CD4-positive, alpha-beta T cell treated with Interleukin-17A for 4 hours (primary cell): ENCODE data around the gene RIPOR2.
A peak's percentile ranks its signal among the peaks of the same experiment; 100 is the strongest.
"Not testable (repeated sequence)": the region's sequence is repeated elsewhere in the genome, so short reads cannot be mapped to it uniquely, and the experiment has no call there.

ENCODE experiments used
- DNase-seq: peaks from one replicate; pipeline ENCODE4 v3.0.0-alpha.2; 2020; ENCODE audit warnings: mixed read lengths

RIPOR2 gene

DNA sequence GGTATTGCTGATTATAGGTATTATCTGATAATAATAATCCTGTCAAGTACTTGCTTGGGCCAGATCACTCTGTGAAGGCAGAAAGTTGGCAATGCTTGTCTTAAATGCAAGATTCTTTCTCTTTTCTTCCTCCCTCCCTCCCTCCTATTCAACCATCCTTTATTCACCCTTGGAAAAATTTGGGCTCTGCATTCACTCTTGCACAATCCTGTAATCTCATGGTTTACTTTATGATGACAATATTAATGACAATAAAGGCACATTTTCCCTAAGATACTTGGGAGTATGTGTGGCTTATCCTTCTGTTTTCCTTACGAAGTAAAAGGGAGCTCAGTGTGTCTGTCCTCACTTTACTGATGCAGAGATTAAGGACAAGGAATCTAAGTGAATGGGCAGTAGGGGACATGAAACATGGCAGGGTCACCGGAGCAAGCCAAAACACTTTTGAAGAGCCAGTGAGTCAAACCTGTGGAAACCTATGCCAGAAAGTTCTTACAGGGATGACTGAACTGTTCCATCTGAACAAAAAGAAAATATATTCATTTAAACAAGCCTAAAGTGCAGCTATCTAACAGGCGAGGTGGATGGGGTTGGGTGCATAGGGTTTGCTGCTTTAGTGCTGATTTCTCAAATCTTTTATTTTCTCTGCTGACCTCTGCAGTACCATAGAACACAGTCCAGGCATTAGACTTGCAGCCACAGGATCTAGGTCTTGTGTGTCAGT, 14.6 kb upstream of the RIPOR2 start:
- no peak for DNase-seq

DNA sequence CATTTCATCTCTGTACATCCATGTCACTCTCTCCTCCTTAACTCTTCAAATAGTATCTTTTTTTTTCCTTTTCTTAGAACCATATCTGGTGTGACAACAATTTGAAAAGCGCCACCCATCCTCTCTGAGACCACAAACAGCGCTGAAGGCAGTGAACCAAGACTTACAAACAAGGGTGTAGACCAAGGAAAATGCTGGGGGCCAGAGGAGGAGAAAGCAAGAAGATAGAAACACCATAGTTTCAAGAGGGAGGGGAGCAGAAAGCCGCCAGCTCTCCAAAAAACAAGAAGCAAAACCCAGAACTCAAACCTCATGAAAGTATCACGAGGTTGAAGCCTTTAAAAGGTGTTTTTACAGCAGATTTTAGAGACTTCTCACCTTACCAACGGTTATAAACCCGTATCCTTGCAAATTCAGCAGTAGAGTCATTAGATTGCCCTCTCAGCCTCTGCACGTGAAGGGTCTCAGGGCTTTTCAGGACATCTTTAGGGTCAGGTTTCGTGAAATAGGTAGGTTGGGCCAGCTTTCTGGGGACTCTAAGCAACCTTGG, 13.3 kb upstream of the RIPOR2 start:
- DNase-seq: peak; percentile 75

DNA sequence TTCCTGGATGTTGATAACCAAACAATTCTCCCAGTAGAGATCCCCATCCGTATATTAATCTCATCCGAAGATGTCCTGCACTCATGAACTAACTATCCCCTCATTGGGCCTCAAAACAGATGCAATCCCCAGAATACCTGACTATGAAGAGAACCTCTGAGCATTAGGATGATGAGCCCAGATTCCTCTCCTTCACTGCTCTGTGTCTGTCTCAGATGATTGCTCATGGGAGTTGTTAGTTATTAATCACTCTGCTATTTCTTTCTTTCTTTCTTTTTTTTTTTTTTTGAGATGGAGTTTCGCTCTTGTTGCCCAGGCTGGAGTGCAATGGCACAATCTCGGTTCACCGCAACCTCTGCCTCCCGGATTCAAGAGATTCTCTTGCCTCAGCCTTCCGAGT, 12.5 kb upstream of the RIPOR2 start:
- not testable (repeated sequence) for DNase-seq

DNA sequence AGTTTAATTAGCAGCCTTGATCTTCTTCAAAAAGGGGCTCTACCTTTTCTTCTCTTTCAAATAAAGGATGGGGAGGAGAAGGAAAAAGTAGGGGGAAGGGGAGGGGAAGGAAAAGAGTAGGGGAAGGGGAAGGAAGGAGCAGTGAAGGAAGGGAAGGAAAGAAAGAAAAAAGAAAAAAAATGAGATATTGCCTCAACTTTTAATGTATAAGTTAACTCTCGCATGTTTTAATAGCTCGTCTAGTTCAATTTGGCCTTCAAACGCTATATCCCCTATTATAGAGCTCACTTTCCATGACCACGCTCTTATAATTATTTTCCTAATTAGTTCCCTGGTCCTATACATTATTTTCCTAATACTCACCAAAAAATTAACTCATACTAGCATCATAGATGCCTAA, 11.9 kb upstream of the RIPOR2 start:
- no peak for DNase-seq

DNA sequence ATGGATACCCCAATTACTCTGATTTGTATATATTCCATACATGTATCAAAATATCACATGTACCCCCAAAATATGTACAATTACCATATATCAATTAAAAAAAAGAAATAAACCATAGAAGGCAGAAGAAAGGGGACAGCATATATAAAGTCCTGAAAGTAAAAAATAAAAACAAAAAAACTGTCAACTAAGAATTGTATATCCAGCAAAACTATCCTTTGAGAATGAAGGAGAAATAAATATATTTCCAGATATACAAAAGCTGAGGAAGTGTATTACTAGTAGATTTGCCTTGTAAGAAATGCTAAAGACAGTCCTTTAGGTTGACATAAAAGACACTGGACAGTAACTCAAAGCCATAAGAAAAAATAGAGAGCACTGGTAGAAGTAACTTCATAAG, 9.3 kb upstream of the RIPOR2 start:
- DNase-seq: no peak

DNA sequence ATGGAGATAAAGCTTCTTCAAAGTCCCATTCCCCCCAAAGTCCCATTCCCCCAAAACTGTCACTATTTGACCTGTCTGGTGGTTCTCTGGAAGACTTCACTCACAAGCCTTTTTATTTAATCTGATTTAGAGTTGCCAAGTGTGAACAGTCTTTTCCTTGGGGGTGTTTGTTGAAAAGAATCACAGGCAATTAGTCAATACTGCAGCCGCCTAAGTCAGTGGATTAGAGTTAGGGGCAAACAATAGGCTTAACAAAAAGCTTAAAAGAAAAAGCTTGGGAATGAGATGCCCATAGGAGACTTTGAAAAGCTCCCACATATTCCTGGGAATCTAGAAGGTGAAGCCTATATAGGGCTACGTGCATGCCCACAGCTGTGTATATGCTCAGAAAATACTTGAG, 8.0 kb upstream of the RIPOR2 start:
- no peak for DNase-seq

DNA sequence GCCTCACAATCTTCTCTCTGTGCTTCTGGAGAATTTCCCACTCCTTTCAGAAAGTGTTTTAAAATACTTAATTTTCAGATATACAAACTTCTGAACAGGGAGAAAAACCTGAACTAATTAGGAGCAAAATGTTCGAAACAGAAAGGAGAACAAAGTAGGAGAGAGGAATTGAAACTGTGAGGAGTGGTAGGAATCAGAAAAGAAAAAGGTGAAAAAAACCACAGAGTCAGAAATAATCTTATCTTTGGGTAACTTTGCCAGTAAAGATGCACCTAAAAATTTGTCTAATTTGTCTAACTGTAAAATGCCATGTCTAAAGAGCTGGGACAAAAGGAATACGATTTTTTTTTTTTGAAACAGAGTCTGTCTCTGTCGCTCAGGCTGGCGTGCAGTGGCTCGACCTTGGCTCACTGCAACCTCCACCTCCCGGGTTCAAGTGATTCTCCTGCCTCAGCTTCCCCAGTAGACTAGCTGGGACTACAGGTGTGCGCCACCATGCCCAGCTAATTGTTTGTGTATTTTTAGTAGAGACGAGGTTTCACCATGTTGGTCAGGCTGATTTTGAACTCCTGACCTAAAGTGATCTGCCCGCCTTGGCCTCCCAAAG, 4.7 kb upstream of the RIPOR2 start:
- DNase-seq: no peak

DNA sequence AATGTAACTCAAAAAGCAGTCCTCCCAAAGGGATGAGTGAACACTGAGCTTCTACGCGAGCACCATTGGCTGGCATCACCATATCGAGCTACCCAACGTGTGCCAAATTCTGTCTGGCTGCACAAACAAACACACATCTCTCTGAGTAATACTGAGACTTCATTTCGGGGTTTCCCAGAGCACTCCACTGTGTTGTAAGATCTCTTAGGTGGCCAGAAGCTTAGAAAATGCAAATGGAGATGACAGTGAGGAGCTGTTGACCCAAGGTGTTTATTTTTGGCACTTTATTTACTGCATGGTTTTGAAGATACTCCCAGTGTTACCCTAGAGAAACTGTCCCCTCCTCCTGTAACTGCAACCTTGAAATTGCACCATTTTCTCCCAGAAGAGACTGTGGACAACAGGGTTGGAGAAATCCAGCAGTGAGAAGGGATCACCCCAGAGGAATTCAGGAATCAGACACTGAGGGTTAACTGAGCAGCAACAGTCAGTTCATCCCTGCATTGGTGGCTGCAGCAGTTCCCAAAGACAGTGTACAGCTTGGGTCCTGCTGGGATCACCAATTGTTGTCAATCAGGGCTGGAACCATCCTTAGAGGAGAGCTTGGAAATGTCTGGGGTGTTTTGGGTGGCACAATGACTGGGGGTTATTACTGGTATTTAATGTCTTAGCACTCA, 1.0 kb upstream of the RIPOR2 start:
- DNase-seq: peak; percentile 78

DNA sequence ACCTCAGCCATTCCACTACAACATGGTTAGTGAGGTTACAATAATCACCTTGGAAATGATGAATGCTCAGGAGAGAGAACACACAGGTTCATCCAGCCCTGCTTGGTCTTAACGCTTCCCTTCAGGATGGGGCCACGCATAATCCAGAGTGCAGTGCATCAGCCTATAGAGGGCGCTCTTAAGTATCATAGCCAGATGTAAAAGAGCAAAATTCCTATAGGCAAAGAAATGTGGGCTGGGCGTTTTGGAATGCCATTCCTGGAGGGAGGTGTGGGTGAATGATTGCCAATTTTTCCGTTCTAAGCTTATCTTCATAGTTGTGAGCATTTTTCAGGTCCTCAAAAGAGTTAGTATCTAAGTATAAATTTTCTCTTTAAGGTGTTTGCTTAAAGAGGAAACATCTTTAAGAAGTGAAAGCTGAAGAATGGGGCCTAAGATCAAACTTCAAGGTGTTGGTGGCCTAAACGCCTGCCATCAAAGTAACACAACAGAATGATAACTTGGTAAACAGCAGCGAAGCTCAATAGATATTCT, 1.8 kb downstream of the RIPOR2 start:
- DNase-seq: peak; percentile 69

DNA sequence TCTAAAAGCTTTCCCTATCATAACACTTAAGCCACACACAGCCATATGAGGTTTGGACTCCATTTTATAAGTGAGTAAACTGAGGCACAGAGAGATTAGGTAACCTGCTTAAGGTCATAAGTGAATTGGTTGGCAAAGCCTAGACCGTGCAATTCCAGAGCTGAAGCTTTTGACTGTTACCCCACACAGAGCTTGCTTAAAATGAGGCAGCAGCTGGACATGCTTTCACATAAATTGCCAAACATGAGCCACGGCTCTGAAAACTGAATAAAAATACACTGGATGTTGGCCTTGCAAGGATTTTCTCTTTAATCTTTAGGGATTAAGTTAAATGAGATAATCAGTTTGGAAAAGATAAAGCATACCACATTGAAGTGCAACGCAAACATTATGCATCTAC, 2.5 kb downstream of the RIPOR2 start:
- no peak for DNase-seq

DNA sequence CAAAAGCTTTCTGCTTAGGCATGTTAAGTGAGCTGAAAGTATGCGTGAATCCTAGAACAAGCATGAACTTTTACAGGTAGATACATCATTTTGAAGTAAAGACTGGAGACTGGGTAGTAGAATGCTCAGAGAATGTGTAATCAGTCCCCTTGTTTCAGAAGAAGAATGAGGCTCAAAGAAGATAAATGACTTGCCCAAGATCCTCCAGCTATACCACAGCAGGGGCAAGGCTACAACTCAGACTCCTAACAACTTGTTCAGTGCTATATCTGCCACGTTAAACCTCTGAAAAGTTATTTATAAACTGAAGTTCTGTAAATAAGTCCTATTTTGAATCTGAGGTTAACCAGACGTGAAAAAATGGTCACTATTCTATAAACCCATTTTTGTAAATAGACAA, 2.9 kb downstream of the RIPOR2 start:
- DNase-seq: no peak

DNA sequence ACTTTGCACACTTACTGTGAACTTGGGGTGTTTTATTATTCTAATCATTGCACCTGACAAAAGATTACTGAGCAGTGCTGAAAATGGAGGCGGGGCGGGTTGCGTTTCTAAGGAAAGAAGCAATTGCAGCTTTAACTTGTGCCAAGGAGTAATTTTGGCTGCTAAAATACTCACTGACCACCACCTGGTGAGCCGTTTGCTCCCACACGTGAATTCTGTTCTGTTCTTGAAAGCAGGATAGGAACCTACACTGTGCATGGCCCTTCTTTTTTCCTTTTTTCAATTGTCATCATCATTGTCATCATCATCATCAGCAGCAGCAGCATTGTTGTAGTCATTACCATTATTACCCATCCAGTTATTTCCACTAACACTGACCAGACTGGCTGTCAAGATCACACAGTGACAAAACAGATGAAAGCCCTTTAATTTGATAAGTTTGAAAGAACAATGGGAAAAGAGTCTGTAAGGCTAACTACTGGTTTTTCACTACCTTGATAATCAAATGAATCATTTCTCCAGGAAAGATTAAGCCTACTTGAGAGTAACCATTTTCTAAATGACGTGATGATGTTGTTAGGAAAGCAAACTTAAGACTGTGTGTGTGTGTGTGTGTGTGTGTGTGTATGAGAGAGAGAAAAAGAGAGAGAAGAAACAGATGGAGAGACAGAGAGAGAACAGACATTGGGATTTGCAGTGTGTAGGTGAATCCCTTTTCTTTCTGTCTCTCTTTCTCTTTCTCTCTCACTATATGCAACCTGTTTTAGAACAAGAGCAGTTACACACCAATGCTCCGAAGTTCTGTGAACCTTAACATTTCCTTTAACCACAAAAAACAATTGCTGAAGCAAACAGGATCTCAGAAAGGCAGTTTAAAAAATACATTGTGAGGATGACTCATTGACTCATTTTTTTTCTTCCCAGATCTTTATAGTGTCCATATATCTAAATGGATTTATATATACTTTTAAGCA, 3.8 kb downstream of the RIPOR2 start:
- peak; percentile 54 for DNase-seq

DNA sequence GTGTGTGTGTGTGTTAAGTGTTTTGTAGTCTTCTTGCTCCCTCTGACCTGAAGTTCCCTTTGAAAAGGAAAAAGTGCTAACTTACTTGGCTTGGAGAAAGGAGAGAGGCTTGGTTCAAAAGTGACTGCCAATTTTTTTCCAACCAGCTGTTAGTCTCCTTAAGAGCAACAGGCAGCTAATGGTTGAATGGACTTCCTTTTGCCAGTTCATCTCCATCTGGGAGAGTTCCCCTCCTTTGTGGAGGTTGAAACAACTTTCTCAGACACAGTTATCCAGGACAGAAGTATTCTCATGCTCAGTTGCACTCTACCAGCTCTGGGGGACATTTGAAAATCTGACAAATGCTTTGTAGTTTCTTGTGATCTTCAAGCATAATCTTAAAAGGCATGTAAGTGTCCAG, 4.5 kb downstream of the RIPOR2 start:
- no peak for DNase-seq

DNA sequence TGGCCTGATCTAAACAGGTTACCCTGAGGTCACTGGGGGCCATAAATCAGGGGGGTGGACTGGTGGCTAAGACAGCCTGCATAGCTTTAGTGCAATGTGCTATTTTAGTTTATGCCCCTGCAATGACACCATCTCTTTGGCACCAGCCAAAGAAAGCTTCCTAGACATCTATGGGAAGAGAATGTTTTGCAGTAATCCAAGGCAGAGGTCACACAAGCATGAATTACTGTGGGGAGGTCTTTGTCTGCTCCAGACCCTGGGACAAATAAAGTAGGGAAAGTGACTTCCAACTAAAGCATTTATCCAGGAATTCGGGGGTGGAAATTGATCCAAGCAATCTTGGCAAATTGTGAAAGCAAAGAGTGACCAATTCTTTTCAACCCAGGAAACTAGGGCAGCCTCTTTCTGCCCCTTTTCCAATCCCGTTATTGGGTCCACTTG, 5.3 kb downstream of the RIPOR2 start:
- DNase-seq: no peak

DNA sequence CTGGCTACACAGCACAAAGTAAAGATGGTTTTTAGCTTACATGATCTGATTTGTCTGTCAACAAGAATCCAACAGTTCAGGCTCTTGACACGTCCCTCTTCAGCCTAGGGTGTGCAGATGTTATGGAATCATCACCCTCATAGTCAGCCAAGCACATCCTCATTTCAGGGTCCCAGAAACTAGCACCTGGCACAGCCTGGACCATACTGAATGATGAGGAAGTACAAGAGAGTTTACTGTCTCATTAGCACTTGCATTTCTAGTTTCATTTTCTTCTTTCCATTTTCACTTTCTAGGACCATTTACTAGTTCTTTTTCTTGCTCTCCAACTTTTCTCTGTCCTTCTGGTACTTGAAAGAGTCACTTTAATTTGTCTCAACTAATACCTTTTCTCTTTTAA, 6.5 kb downstream of the RIPOR2 start:
- DNase-seq: no peak

DNA sequence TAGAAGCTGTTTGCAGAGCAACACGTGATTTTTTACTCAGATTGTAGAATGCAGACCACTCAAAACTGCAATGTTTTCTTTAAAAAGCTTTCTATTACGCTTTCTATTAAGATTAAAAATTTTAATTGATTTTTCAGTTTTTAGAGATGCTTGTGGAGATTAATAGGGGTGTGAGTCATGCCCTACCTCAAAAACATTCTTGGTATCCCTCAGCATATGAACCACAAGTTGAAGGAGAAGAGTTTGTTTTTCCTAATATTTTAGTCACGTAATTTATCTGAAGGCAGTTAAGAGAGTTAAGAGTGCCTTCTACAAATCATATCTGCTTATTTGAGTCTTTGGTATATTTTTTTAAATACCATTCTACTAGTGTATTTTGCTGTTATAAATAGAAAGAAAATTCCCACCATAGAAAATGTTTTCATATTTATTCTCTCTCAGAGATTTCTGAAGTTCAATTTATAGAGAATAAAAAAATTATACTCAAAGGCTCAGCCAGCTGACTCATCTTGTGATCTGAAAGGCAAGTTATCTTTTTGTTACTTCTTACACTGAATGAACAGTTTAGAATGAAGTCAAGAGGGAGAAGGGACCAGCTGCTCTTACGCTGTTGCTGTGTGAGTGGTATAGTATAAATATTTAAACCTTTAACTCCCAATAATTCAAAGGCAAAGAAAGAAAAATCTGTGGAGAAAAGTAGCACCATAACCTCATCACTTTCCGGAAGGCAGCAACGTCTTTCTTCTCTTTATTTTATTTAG, 7.6 kb downstream of the RIPOR2 start:
- peak; percentile 54 for DNase-seq

DNA sequence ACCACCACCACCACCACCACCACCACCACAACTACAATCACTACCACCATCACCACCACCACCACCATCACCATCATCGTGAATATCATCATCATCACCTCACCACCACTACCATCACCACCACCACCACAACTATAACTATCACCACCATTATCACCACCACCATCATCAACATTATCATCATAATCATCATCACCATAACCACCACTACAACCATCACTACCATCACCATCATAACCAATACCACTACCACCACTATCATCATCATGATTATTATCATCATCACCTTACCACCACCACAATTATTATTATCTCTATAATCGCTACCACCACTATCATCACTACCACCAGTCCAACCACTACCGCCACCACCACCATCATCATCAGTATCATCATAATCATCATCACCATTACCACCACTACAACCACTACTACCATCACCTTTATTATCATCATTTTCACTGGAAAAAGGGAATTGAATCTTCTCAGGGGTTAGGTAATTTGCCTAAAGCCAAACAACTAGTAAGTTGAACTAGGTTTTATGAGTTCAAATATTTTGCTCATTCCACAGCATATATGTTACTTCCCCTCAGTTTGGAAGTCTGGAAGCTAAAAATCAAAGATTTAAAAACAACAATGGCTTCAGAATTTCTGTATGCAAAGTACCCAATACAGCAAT, 8.3 kb downstream of the RIPOR2 start:
- DNase-seq: no peak

DNA sequence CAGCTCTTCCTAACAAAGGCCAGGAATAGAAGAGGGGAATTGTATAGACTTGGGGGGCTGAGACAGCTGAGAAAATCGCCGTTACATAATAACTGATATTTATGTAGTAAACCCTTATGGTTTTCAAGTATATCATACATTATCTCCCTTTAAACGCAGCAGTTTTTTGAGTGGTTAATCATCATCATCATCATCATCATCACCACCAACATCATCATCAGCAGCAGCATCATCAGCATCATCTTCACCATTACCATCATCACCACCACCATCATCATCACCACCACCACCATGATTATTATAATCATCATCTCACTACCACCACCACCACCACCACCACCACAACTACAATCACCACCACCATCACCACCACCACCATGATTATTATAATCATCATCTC, 9.1 kb downstream of the RIPOR2 start:
- DNase-seq: not testable (repeated sequence)

DNA sequence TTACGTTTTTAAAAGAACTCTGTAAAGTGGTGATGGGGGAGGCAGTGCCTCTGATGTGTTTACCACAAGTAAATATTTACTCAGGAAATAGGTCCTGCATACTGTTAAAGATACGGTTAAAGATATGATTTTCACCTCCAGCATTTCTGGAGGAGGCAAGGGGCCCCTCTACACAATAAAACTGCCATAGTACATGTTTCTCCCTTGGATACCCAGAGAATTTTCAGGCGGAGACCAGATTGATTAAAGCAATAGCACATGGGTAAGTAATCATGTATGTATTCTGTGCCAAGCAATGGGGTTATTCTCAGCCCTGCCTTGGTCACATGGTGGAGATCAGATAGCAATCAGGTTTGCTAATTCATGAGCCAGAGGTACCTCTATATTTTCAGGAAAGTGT, 9.6 kb downstream of the RIPOR2 start:
- DNase-seq: no peak

DNA sequence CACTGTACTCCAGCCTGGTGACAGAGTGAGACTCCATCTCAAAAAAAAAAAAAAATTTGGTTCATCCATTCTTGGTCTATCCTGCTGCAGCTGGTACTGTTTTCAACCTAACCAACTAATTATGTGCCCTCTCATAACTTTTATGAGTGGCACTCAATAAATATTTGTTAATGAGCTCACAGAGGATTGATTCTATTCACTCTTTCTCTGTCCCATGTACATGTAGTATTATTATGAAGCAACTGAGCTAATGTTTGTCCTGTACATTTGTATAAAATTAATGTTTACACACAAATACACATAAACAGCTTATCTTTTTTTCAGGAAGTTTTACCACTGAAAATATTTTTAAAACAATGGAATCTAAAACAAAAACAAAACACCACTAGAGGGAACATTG, 10.1 kb downstream of the RIPOR2 start:
- no peak for DNase-seq
